ENCODE data around the gene LNP1.

DNA sequence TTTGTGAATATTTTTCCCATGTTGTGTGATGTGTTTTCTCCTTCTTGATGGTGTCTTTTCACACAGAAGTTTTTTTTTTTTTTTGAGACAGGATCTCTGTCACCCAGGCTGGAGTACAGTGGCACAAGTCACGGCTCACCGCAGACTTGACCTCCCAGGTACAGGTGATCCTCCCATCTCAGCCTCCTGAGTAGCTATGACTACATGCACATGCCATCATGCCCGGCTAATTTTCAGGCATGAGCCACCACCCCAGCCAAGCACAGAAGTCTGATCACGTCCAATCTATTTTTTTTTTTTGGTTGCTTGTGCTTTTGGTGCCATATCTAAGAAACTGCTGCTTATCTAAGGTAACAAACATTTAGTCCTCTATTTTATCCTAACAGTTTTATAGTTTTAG, 25.0 kb upstream of the LNP1 start:
- TF ChIP-seq, protein P1, sequence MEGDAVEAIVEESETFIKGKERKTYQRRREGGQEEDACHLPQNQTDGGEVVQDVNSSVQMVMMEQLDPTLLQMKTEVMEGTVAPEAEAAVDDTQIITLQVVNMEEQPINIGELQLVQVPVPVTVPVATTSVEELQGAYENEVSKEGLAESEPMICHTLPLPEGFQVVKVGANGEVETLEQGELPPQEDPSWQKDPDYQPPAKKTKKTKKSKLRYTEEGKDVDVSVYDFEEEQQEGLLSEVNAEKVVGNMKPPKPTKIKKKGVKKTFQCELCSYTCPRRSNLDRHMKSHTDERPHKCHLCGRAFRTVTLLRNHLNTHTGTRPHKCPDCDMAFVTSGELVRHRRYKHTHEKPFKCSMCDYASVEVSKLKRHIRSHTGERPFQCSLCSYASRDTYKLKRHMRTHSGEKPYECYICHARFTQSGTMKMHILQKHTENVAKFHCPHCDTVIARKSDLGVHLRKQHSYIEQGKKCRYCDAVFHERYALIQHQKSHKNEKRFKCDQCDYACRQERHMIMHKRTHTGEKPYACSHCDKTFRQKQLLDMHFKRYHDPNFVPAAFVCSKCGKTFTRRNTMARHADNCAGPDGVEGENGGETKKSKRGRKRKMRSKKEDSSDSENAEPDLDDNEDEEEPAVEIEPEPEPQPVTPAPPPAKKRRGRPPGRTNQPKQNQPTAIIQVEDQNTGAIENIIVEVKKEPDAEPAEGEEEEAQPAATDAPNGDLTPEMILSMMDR (IDR thresholded peaks at IDR 0.05; ENCODE audit: insufficient read depth, low read length, poor library complexity, severe bottlenecking), result no peak
- TF ChIP-seq EZH2phosphoT487 (conservative IDR thresholded peaks at IDR 0.05; ENCODE audit: low read length), result no peak

Measured in SU-DHL-6 (cell line).